Measurements from ENCODE around the gene PLA2G2A.
"Not testable (repeated sequence)": the region's sequence is repeated elsewhere in the genome, so short reads cannot be mapped to it uniquely, and the experiment has no call there.

Gene PLA2G2A

DNA sequence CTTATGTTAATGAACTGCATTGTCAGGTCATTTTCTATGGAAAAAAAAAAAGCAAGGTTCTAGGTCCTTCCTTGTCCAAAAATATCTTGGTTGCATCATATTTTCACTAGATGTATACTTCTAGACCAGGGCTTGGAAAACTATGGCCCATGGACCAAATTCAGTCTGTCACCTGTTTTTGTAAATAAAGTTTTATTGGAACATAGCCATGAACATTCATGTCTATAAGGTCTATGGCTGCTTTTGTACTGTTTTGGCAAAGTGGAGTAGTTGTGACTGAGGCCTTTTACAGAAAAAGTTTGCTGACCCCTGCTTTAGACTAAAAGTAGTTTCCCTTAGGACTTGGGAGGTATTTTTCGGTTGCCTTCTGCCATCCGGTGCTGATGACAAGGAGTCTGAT lies 36.8 kb downstream of the PLA2G2A start:
- Histone ChIP-seq H3K9me3 (ENCODE audit: control insufficient read depth, low read depth, low read length) (no peaks in the 10 kb centered on the region), H3K4me1 (ENCODE audit: control insufficient read depth, low read depth, low read length) (peaks cover 5% of the 10 kb centered on the region)

DNA sequence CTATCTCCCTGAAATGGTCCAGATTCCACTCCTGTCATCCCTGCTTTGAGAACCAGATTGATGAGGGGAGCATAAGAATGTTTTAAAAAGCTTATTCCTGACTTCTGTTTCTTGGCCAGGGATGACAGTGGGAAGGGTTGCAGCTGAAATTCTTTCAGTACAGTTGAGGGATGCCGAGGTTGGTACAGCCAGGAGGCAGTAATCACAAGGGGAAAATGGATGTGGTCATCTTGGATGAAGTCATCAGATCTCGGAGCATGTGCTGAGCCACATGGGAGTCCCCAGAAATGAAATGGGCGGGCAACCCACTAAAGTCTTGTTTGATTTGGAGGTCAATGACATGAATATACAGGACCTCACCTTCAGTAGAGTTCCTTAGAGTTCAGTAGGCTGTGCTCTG lies 37.3 kb downstream of the PLA2G2A start:
- Histone ChIP-seq H3K27me3 (ENCODE audit: control insufficient read depth, insufficient read depth, low read length) (no peaks in the 10 kb centered on the region), H3K9me3 (ENCODE audit: control insufficient read depth, low read depth, low read length) (no peaks in the 10 kb centered on the region), H3K27ac (ENCODE audit: low read length) (no peak overlapping the region), H3K9ac (ENCODE audit: low read length) (no peak overlapping the region), H3K4me1 (ENCODE audit: control insufficient read depth, low read depth, low read length) (peaks cover 5% of the 10 kb centered on the region), H3K4me3 (ENCODE audit: low read length) (no peak overlapping the region), H3K36me3 (ENCODE audit: control insufficient read depth, low read depth, low read length) (no peaks in the 10 kb centered on the region)

More for the DNA sequence above, 36.8 kb downstream of the PLA2G2A start:
- no peak overlapping the region for H3K4me3 ChIP-seq (ENCODE audit: low read length)
- H3K36me3 ChIP-seq (ENCODE audit: control insufficient read depth, low read depth, low read length): no peaks in the 10 kb centered on the region
- H3K27me3 ChIP-seq (ENCODE audit: control insufficient read depth, insufficient read depth, low read length): no peaks in the 10 kb centered on the region
- no peak overlapping the region for H3K9ac ChIP-seq (ENCODE audit: low read length)
- H3K27ac ChIP-seq (ENCODE audit: low read length): no peak overlapping the region

DNA sequence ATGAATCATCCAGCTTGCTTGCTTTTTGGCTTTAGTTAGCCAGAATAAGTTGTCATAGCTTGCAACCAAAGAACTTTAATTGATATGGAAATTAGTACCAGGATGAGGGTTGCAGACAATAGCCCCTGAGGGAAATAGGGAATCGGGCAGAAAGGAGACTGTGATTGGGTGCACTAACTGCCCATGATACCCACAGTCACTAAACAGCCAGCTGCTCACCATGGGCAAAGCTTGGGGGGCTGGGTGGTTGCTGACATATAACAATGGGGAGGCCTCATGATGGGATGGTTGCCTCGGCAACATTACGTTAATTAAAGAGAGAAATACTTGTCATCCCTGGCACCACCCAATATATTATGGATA lies 38.2 kb downstream of the PLA2G2A start:
- H3K9ac ChIP-seq (ENCODE audit: low read length): no peak overlapping the region
- no peaks in the 10 kb centered on the region for H3K9me3 ChIP-seq (ENCODE audit: control insufficient read depth, low read depth, low read length)
- no peaks in the 10 kb centered on the region for H3K36me3 ChIP-seq (ENCODE audit: control insufficient read depth, low read depth, low read length)
- H3K4me1 ChIP-seq (ENCODE audit: control insufficient read depth, low read depth, low read length): peaks cover 5% of the 10 kb centered on the region
- no peak overlapping the region for H3K4me3 ChIP-seq (ENCODE audit: low read length)
- no peak overlapping the region for H3K27ac ChIP-seq (ENCODE audit: low read length)
- no peaks in the 10 kb centered on the region for H3K27me3 ChIP-seq (ENCODE audit: control insufficient read depth, insufficient read depth, low read length)

DNA sequence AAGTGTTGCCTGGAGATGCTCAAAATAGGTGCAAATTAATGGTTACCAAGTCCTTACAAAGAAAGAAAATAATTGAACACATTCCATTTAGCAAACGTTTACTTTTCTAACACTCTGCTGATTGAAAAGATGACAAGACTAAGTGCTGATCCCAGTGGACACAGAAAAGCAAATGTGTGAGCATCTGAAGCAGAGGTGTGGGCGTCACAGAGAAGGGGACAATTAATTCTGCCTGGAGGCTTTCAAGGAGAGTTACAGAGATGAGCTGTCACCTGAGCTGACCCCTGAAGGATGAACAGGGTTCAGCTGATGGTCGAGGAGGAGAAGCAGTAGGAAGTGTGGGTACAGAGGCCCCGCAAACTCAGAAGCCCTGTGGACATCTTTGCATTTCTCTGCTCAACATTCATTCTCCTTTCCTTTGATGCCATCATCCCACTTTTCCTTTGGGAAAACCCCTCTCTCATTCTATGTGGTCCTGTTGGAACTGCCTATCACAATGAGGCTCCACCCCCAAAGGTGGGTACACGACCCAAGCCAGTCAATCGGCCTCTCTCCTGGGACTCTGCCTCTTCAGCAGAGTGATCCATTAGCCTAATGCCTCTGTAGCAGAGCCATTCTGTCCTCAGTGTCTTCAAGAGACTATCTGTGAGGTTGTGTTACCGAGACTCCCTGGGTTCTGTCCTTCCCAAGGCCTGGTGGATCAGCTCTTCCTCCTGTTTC lies 38.8 kb downstream of the PLA2G2A start:
- Histone ChIP-seq H3K27ac (ENCODE audit: low read length) (no peak overlapping the region), H3K9me3 (ENCODE audit: control insufficient read depth, low read depth, low read length) (no peaks in the 10 kb centered on the region), H3K4me1 (ENCODE audit: control insufficient read depth, low read depth, low read length) (peaks cover 5% of the 10 kb centered on the region), H3K36me3 (ENCODE audit: control insufficient read depth, low read depth, low read length) (no peaks in the 10 kb centered on the region), H3K9ac (ENCODE audit: low read length) (no peak overlapping the region), H3K27me3 (ENCODE audit: control insufficient read depth, insufficient read depth, low read length) (no peaks in the 10 kb centered on the region), H3K4me3 (ENCODE audit: low read length) (no peak overlapping the region)

DNA sequence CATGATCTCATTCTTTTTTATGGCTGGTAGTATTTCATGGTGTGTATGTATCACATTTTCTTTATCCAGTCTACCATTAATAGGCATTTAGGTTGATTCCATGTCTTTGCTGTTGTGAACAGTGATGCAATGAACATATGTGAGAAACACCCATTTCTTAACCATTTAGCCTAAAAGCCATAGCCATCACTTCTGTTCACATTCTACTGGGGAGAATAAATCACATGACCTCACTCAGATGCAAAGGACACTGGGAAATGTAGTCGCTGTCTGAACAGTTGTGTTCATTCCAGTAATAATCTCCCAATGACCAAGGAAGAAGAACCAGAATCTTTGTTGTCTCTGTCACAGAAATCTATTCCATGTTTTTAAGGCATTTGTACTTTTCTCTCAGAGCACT lies 40.9 kb downstream of the PLA2G2A start:
- Histone ChIP-seq H3K4me1 (ENCODE audit: control insufficient read depth, low read depth, low read length) (peaks cover 5% of the 10 kb centered on the region), H3K36me3 (ENCODE audit: control insufficient read depth, low read depth, low read length) (no peaks in the 10 kb centered on the region), H3K9me3 (ENCODE audit: control insufficient read depth, low read depth, low read length) (no peaks in the 10 kb centered on the region), H3K9ac (ENCODE audit: low read length) (no peak overlapping the region), H3K4me3 (ENCODE audit: low read length) (no peak overlapping the region), H3K27ac (ENCODE audit: low read length) (no peak overlapping the region), H3K27me3 (ENCODE audit: control insufficient read depth, insufficient read depth, low read length) (no peaks in the 10 kb centered on the region)

DNA sequence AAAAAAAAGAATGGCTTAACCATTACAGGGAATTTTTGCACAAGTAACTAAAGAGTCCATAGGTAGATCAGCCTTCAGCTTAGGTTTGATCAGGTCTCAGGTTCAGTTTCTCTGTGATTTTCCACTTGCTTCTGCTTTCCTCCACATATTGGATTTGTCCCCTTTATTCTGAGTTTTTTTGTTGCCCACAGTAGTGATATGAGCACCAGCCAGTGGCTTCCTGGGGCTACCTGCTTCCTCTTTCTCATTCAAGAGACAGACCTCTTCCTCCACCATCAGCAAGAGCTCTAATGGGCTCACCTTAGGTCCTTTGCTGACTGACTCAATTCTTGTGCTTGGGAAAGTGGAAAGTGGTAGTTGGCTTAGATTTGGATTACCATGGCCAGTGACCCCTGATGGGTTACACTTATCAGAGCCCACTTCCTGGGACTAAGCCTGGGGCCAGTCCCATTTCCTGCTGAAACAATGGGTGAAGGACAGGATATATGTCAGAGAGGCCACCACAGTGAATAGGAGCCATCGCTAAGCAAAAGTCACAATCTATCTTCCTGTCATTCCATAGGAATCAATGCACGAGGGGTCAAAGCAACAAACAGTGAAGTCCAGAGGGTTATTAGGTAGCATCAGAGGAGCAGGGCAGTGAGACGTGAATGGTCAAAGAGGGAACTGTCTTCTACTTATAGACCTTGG lies 43.2 kb downstream of the PLA2G2A start:
- Histone ChIP-seq H3K9me3 (ENCODE audit: control insufficient read depth, low read depth, low read length) (peaks cover 10% of the 10 kb centered on the region), H3K9ac (ENCODE audit: low read length) (no peak overlapping the region), H3K36me3 (ENCODE audit: control insufficient read depth, low read depth, low read length) (no peaks in the 10 kb centered on the region)

DNA sequence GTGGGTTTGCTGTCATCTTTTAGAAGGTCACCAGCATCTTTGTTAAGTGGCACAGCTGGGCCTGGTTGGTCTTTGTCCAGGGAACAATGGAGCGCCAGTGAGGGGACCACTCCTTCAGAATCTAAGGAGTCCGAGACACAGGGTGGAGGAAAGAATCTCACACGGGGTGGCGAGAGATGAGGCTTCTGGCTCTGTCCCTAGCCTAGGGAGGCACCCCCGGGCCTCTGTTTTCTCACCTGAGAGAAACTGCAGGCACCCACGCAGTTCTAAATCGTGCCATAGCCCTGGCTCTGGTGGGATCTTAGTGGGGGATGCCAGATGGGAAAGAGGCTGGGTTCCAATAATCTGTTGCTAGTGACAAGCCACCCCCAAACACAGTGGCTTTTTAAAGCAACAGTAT lies 45.1 kb downstream of the PLA2G2A start:
- peaks cover 10% of the 10 kb centered on the region for H3K9me3 ChIP-seq (ENCODE audit: control insufficient read depth, low read depth, low read length)
- H3K4me1 ChIP-seq (ENCODE audit: control insufficient read depth, low read depth, low read length): no peaks in the 10 kb centered on the region
- no peak overlapping the region for H3K9ac ChIP-seq (ENCODE audit: low read length)
- no peak overlapping the region for H3K27ac ChIP-seq (ENCODE audit: low read length)
- no peaks in the 10 kb centered on the region for H3K27me3 ChIP-seq (ENCODE audit: control insufficient read depth, insufficient read depth, low read length)
- H3K4me3 ChIP-seq (ENCODE audit: low read length): no peak overlapping the region
- no peaks in the 10 kb centered on the region for H3K36me3 ChIP-seq (ENCODE audit: control insufficient read depth, low read depth, low read length)

More for the DNA sequence above, 43.2 kb downstream of the PLA2G2A start:
- Histone ChIP-seq H3K4me1 (ENCODE audit: control insufficient read depth, low read depth, low read length) (peaks cover 2% of the 10 kb centered on the region), H3K4me3 (ENCODE audit: low read length) (no peak overlapping the region), H3K27ac (ENCODE audit: low read length) (no peak overlapping the region), H3K27me3 (ENCODE audit: control insufficient read depth, insufficient read depth, low read length) (no peaks in the 10 kb centered on the region)

DNA sequence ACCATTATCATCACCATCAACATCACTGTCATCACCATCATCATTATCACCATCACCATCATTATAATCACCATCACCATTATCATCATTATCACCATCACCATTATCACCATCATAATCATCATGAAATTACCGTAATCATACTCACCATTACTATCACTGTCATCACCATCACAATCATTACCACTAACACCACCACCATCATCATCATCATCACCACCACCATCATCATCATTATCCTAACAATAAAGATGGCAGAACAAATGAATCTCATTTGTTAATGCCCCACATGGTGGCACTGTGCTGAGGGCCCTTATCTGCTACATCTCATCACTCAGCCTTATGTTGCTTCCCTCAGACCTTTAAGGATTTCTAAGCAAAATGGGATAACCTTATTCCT lies 46.6 kb downstream of the PLA2G2A start:
- H3K4me3 ChIP-seq (ENCODE audit: low read length): no peak overlapping the region

DNA sequence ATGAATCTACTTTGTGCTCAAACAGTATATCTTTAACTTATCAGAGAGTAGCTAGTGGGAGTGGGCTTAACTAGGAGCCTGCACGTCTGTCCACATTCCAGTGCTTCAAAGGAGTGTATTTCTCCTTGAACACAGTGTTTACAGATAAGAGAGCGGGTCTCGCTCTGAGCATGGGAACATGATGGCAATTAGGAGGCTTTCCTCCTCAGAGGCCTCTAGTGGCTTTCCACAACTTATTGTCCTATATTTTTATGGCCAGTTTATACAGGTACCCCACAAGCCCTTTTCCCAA lies 52.3 kb downstream of the PLA2G2A start:
- H3K9ac ChIP-seq (ENCODE audit: low read length); H3K4me3 ChIP-seq (ENCODE audit: low read length); H3K27me3 ChIP-seq (ENCODE audit: control insufficient read depth, insufficient read depth, low read length); H3K36me3 ChIP-seq (ENCODE audit: control insufficient read depth, low read depth, low read length); H3K4me1 ChIP-seq (ENCODE audit: control insufficient read depth, low read depth, low read length); H3K9me3 ChIP-seq (ENCODE audit: control insufficient read depth, low read depth, low read length); H3K27ac ChIP-seq (ENCODE audit: low read length): not testable (repeated sequence)

More for the DNA sequence above, 46.6 kb downstream of the PLA2G2A start:
- Histone ChIP-seq H3K36me3 (ENCODE audit: control insufficient read depth, low read depth, low read length) (no peaks in the 10 kb centered on the region), H3K4me1 (ENCODE audit: control insufficient read depth, low read depth, low read length) (no peaks in the 10 kb centered on the region), H3K27me3 (ENCODE audit: control insufficient read depth, insufficient read depth, low read length) (no peaks in the 10 kb centered on the region), H3K9ac (ENCODE audit: low read length) (no peak overlapping the region), H3K27ac (ENCODE audit: low read length) (no peak overlapping the region), H3K9me3 (ENCODE audit: control insufficient read depth, low read depth, low read length) (peaks cover 10% of the 10 kb centered on the region)

DNA sequence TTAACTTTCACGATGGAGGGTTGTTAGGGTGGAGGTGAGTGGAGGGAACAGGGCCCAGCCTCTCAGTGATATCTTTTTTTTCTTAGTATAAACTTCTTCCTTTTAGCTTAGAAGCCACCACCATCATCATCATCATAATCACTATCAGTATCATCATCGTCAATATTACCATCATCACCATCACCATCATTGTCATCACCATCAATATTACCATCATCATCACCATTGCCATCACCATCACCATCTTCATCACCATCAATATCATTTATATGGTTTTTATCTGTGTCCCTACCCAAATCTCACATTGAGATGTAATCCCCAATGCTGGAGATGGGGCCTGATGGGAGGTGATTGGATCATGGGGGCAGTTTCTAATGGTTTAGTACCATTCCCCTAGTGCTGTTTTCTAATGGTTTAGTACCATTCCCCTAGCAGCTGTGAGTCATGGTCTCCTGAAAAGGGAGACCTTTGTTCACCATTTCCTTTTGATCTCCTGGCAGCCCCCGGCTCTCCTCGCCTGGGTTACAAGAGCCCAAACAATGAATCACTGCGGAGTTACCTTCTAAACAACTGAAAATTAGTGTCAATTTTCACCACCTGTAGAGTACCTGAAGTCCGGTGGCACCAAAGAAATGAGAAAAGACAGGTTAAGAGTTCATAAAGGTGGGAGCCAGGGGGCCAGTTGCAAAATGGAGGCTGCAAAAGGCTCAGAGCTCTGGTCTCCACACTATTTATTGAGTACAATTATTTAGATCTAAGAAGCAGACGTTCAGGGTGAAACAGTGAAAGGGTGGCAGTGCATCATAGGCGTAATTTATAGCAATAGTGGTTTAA lies 52.9 kb downstream of the PLA2G2A start:
- H3K9me3 ChIP-seq (ENCODE audit: control insufficient read depth, low read depth, low read length): peaks cover under 1% of the 10 kb centered on the region
- H3K27me3 ChIP-seq (ENCODE audit: control insufficient read depth, insufficient read depth, low read length): no peaks in the 10 kb centered on the region
- H3K4me3 ChIP-seq (ENCODE audit: low read length): no peak overlapping the region
- H3K4me1 ChIP-seq (ENCODE audit: control insufficient read depth, low read depth, low read length): no peaks in the 10 kb centered on the region
- H3K9ac ChIP-seq (ENCODE audit: low read length): no peak overlapping the region
- no peaks in the 10 kb centered on the region for H3K36me3 ChIP-seq (ENCODE audit: control insufficient read depth, low read depth, low read length)
- H3K27ac ChIP-seq (ENCODE audit: low read length): no peak overlapping the region

All from iPS-18a (cell line).